ENCODE measurements around the gene CCL3. TPM values are rescaled to one million over a fixed set of nuclear protein-coding genes. Genes with fewer than 3 reads are reported as not detected.

The CCL3 gene
- total RNA-seq, 1 experiment from 2014 or later = 0.72 TPM

DNA sequence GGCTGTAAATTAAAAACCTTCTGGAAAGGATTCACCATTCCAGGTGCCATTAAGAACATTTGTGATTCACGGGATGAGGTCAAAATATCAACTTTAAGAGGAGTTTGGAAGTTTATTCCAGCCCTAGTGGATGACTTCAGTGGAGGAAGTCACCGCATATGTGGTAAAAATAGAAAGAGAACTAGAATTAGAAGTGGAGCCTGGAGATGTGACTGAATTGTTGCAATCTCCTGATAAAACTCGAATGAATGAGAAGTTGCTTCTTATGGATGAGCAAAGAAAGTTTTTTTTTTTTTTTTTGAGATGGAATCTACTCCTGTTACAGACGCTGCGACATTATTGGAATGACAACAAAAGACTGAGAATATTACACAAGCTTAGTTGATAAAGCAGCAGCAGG lies 40.4 kb upstream of the CCL3 start (continued):
- TF ChIP-seq, protein P1, sequence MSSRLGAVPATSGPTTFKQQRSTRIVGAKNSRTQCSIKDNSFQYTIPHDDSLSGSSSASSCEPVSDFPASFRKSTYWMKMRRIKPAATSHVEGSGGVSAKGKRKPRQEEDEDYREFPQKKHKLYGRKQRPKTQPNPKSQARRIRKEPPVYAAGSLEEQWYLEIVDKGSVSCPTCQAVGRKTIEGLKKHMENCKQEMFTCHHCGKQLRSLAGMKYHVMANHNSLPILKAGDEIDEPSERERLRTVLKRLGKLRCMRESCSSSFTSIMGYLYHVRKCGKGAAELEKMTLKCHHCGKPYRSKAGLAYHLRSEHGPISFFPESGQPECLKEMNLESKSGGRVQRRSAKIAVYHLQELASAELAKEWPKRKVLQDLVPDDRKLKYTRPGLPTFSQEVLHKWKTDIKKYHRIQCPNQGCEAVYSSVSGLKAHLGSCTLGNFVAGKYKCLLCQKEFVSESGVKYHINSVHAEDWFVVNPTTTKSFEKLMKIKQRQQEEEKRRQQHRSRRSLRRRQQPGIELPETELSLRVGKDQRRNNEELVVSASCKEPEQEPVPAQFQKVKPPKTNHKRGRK (CRISPR knock-in tag; IDR thresholded peaks at IDR 0.05; ENCODE audit: borderline replicate concordance) = no peak
- TF ChIP-seq RELA (CRISPR knock-in tag; IDR thresholded peaks at IDR 0.05; ENCODE audit: borderline replicate concordance) (no peak), GABPB1 (CRISPR knock-in tag; IDR thresholded peaks at IDR 0.05) (no peak), ETV6 (CRISPR knock-in tag; IDR thresholded peaks at IDR 0.05) (no peak), HMGA2 (CRISPR knock-in tag; IDR thresholded peaks at IDR 0.05) (no peak)
- TF ChIP-seq, protein P2, sequence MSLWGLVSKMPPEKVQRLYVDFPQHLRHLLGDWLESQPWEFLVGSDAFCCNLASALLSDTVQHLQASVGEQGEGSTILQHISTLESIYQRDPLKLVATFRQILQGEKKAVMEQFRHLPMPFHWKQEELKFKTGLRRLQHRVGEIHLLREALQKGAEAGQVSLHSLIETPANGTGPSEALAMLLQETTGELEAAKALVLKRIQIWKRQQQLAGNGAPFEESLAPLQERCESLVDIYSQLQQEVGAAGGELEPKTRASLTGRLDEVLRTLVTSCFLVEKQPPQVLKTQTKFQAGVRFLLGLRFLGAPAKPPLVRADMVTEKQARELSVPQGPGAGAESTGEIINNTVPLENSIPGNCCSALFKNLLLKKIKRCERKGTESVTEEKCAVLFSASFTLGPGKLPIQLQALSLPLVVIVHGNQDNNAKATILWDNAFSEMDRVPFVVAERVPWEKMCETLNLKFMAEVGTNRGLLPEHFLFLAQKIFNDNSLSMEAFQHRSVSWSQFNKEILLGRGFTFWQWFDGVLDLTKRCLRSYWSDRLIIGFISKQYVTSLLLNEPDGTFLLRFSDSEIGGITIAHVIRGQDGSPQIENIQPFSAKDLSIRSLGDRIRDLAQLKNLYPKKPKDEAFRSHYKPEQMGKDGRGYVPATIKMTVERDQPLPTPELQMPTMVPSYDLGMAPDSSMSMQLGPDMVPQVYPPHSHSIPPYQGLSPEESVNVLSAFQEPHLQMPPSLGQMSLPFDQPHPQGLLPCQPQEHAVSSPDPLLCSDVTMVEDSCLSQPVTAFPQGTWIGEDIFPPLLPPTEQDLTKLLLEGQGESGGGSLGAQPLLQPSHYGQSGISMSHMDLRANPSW (CRISPR knock-in tag; conservative IDR thresholded peaks at IDR 0.05; ENCODE audit: low read depth) = no peak

DNA sequence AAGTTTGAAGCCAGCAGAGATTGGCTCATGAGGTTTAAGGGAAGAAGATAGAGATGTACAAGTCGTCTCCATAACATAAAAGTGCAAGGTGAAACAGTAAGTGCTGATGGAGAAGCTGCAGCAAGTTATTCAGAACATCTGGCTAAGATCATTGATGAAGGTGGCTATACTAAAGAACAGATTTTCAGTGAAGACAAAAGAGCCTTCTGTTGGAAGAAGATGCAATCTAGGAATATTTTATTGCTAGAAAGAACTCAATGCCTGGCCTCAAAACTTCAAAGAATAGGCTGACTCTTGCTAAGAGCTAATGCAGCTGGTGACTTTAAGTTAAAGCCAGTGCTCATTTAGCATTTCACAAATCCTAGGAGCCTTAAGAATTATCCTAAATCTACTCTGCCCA lies 39.7 kb upstream of the CCL3 start:
- CTCF ChIA-PET = interaction anchor here (1.2 to 1.5 kb wide), 2 partner anchors 57 to 160 kb away, joined by 3 to 5 read pairs; no protein-coding TSS in a partner anchor
- POLR2A ChIA-PET = no interaction called here
- no peak for TF ChIP-seq FOXP1 (CRISPR knock-in tag; IDR thresholded peaks at IDR 0.05; ENCODE audit: borderline replicate concordance)
- Mint-ChIP-seq H3K9me3 (peaks cover 26% of the 10 kb centered on the region), H3K27me3 (ENCODE audit: low read depth) (peaks cover 19% of the 10 kb centered on the region), H3K4me3 (no peak overlapping the region), H3K4me1 (peaks cover 16% of the 10 kb centered on the region), H3K27ac (no peak overlapping the region), H3K36me3 (peaks cover 26% of the 10 kb centered on the region)
- ATAC-seq = no peak
- DNase-seq (ENCODE audit: low spot score) = no peak

DNA sequence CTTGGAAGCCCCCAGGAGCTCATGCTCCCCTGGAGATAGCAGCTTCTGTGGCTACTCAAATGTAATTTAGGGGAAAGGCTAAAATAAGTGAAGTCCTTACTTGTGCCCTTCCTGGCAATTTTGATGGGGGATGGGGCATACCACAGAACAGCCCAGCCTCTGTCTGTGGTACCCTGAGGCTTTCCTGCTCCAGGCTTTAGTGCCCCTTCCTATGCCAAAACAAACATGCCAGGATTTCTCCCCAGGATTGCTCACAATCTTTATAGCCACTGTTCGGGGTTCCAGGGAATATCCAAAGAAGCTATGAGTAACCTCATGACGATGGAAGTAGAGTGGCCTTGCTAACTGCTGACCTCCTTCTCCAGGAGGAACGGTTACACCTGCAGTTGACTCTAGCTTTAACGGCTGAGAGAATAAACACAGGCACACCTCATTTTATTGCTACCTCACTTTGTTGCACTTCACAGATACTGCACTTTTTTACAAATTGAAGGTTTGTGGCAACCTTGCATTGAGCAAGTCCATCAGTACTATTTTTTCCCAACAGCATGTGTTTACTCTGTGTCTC lies 38.6 kb upstream of the CCL3 start:
- DNase-seq (ENCODE audit: low spot score) = no peak
- H3K4me1 Mint-ChIP-seq = peaks cover 25% of the 10 kb centered on the region
- H3K4me3 Mint-ChIP-seq = no peak overlapping the region
- POLR2A ChIA-PET = no interaction called here
- H3K27ac Mint-ChIP-seq = no peak overlapping the region
- CTCF ChIA-PET = interaction anchor here (0.7 to 1.5 kb wide), 4 partner anchors 9 to 159 kb away, joined by 3 to 6 read pairs (median 4); no protein-coding TSS in a partner anchor
- peaks cover 26% of the 10 kb centered on the region for H3K36me3 Mint-ChIP-seq
- TF ChIP-seq ZNF138 (CRISPR knock-in tag; conservative IDR thresholded peaks at IDR 0.05) (no peak), ELF4 (CRISPR knock-in tag; IDR thresholded peaks at IDR 0.05; ENCODE audit: low read depth) (no peak)
- TF ChIP-seq, protein P1 (CRISPR knock-in tag; IDR thresholded peaks at IDR 0.05; ENCODE audit: borderline replicate concordance) = no peak
- TF ChIP-seq, protein P3, sequence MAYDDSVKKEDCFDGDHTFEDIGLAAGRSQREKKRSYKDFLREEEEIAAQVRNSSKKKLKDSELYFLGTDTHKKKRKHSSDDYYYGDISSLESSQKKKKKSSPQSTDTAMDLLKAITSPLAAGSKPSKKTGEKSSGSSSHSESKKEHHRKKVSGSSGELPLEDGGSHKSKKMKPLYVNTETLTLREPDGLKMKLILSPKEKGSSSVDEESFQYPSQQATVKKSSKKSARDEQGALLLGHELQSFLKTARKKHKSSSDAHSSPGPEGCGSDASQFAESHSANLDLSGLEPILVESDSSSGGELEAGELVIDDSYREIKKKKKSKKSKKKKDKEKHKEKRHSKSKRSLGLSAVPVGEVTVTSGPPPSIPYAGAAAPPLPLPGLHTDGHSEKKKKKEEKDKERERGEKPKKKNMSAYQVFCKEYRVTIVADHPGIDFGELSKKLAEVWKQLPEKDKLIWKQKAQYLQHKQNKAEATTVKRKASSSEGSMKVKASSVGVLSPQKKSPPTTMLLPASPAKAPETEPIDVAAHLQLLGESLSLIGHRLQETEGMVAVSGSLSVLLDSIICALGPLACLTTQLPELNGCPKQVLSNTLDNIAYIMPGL (CRISPR knock-in tag; IDR thresholded peaks at IDR 0.05) = no peak
- peaks cover 26% of the 10 kb centered on the region for H3K9me3 Mint-ChIP-seq
- peaks cover 19% of the 10 kb centered on the region for H3K27me3 Mint-ChIP-seq (ENCODE audit: low read depth)
- no peak for ATAC-seq

DNA sequence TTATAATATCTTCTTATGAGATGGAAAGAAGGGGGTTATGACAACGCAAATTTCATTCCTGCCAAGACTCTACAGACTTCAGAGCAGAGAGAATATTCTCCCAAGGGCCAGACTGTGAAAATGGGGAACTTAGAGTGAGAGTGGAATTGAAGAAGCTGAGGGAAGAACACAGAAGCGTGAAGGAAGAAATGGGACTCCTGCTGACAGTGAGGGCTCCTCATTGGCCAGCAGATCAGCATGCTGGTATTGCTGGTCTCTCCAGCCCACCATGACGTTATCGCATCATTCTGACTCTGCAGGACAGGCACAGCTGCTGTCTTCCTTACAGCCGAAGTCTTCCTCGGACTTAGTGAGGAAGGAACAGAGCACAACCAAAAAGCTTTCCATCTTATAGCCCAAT lies 38.0 kb upstream of the CCL3 start:
- H3K4me1 Mint-ChIP-seq = peaks cover 31% of the 10 kb centered on the region
- ChIA-PET POLR2A (no interaction called here), CTCF (interaction anchor here (0.7 to 1.5 kb wide), 3 partner anchors 9 to 55 kb away, joined by 3 to 6 read pairs (median 5); no protein-coding TSS in a partner anchor)
- DNase-seq (ENCODE audit: low spot score) (no peak), ATAC-seq (no peak)
- H3K27ac Mint-ChIP-seq = no peak overlapping the region
- peaks cover 26% of the 10 kb centered on the region for H3K9me3 Mint-ChIP-seq
- H3K36me3 Mint-ChIP-seq = peaks cover 26% of the 10 kb centered on the region
- H3K27me3 Mint-ChIP-seq (ENCODE audit: low read depth) = peaks cover 19% of the 10 kb centered on the region
- H3K4me3 Mint-ChIP-seq = no peak overlapping the region
- TF ChIP-seq, protein P4, sequence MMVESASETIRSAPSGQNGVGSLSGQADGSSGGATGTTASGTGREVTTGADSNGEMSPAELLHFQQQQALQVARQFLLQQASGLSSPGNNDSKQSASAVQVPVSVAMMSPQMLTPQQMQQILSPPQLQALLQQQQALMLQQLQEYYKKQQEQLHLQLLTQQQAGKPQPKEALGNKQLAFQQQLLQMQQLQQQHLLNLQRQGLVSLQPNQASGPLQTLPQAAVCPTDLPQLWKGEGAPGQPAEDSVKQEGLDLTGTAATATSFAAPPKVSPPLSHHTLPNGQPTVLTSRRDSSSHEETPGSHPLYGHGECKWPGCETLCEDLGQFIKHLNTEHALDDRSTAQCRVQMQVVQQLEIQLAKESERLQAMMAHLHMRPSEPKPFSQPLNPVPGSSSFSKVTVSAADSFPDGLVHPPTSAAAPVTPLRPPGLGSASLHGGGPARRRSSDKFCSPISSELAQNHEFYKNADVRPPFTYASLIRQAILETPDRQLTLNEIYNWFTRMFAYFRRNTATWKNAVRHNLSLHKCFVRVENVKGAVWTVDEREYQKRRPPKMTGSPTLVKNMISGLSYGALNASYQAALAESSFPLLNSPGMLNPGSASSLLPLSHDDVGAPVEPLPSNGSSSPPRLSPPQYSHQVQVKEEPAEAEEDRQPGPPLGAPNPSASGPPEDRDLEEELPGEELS (CRISPR knock-in tag; IDR thresholded peaks at IDR 0.05) = no peak
- TF ChIP-seq, protein P5, sequence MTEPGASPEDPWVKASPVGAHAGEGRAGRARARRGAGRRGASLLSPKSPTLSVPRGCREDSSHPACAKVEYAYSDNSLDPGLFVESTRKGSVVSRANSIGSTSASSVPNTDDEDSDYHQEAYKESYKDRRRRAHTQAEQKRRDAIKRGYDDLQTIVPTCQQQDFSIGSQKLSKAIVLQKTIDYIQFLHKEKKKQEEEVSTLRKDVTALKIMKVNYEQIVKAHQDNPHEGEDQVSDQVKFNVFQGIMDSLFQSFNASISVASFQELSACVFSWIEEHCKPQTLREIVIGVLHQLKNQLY (CRISPR knock-in tag; IDR thresholded peaks at IDR 0.05) = no peak
- TF ChIP-seq, protein P6, sequence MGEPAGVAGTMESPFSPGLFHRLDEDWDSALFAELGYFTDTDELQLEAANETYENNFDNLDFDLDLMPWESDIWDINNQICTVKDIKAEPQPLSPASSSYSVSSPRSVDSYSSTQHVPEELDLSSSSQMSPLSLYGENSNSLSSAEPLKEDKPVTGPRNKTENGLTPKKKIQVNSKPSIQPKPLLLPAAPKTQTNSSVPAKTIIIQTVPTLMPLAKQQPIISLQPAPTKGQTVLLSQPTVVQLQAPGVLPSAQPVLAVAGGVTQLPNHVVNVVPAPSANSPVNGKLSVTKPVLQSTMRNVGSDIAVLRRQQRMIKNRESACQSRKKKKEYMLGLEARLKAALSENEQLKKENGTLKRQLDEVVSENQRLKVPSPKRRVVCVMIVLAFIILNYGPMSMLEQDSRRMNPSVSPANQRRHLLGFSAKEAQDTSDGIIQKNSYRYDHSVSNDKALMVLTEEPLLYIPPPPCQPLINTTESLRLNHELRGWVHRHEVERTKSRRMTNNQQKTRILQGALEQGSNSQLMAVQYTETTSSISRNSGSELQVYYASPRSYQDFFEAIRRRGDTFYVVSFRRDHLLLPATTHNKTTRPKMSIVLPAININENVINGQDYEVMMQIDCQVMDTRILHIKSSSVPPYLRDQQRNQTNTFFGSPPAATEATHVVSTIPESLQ (CRISPR knock-in tag; IDR thresholded peaks at IDR 0.05) = no peak
- no peak for TF ChIP-seq GTF2I (CRISPR knock-in tag; conservative IDR thresholded peaks at IDR 0.05)
